Mucosa of descending colon (tissue), 3 donors: Measurements from ENCODE around the gene RHOG. TPM values are rescaled to one million over a fixed set of nuclear protein-coding genes. Genes with fewer than 3 reads are reported as not detected.
"Not testable (repeated sequence)": the region's sequence is repeated elsewhere in the genome, so short reads cannot be mapped to it uniquely, and the experiment has no call there.

Experiments used
- ATAC-seq: fragments of 200-7000 bp; cut with Tn5 transposase; one replicate; pipeline ENCODE4 v1.9.1; 2020; ENCODE audit warnings: mild to moderate bottlenecking, moderate library complexity
- DNase-seq, 3 donors: peaks; one replicate each; pipeline ENCODE4 v3.0.0-alpha.2; 2020
- H3K36me3 ChIP-seq: fragments of 200-600 bp; one replicate; pipeline ENCODE4 v1.8.0; 2021; ENCODE audit warnings: low read depth, mild to moderate bottlenecking
- H3K4me1 ChIP-seq: fragments of 200-600 bp; one replicate; pipeline ENCODE4 v1.8.0; 2021; ENCODE audit warnings: low read depth, mild to moderate bottlenecking
- H3K4me3 ChIP-seq: fragments of 200-600 bp; one replicate; pipeline ENCODE4 v1.8.0; 2021; ENCODE audit warnings: mild to moderate bottlenecking
- H3K9me3 ChIP-seq: fragments of 200-600 bp; one replicate; pipeline ENCODE4 v1.8.0; 2021; ENCODE audit warnings: mild to moderate bottlenecking
- CTCF ChIP-seq: fragments of 200-600 bp; IDR thresholded peaks from one replicate; pipeline ENCODE4 v1.8.0; 2022; ENCODE audit warnings: antibody characterized with exemption, mild to moderate bottlenecking
- intact Hi-C, 2 donors: fragments of 100-400 bp; cut with DNase I in 1 of 2; cut with micrococcal nuclease in 1 of 2; formaldehyde crosslinking; loops; one replicate each; pipeline versions ENCODE4 v1.11.0 to v1.11.1; 2022; cut with DNase I, micrococcal nuclease
- total RNA-seq, 3 donors: library from RNA; stranded (reverse); fragmentation: NEBNext Ultra II Directional in 2 of 3; extraction: Animal tissue kit (Norgen Biotek cat#: 25700) in 2 of 3; gene quantifications; one replicate each; pipeline versions ENCODE4 v1.2.1 to v1.2.4, GENCODE V29; 2021 to 2023
- donor health status: DM: no; HTN: no; CAD: no; lungs with moderate emphysema.
- donor health status: DM: no; HTN: no; CAD: no.
- donor health status: DM: no; HTN: yes; CAD: no.

Gene RHOG
- total RNA-seq, 3 donors from 2014 or later, result 62.7 to 77.2 (median 74.1) TPM

- peaks cover 19% of the 10 kb centered on the region for H3K4me1 ChIP-seq
- intact Hi-C loops, result no loop called here
- TF ChIP-seq CTCF, result no peak
- DNase-seq, result peak in 1 of 3 donors; percentile 47
- no peaks in the 10 kb centered on the region for H3K36me3 ChIP-seq
- peak overlapping the region; percentile 92 for H3K4me3 ChIP-seq
- peak; percentile 56 for ATAC-seq
- H3K9me3 ChIP-seq, result no peaks in the 10 kb centered on the region
These were observed 43.9 kb downstream of the RHOG start for GRCh38 chr11:3796801-3797328.

- DNase-seq, result no peak
- no peak for ATAC-seq
- intact Hi-C loops, result no loop called here
These were observed 44.4 kb downstream of the RHOG start for GRCh38 chr11:3796346-3796745.

GRCh38 chr11:3796002-3796311 lies 44.8 kb downstream of the RHOG start:
- no peaks in the 10 kb centered on the region for H3K36me3 ChIP-seq
- TF ChIP-seq CTCF, result no peak
- H3K4me1 ChIP-seq, result peaks cover 19% of the 10 kb centered on the region
- H3K9me3 ChIP-seq, result no peaks in the 10 kb centered on the region
- intact Hi-C loops, result no loop called here
- ATAC-seq (no peak), DNase-seq (no peak)
- no peak overlapping the region for H3K4me3 ChIP-seq

More at GRCh38 chr11:3796346-3796745, 44.4 kb downstream of the RHOG start:
- TF ChIP-seq CTCF, result no peak
- H3K4me3 ChIP-seq, result peak overlapping the region; percentile 92
- H3K36me3 ChIP-seq, result no peaks in the 10 kb centered on the region
- no peaks in the 10 kb centered on the region for H3K9me3 ChIP-seq
- peaks cover 19% of the 10 kb centered on the region for H3K4me1 ChIP-seq

- TF ChIP-seq CTCF, result no peak
- peaks cover 19% of the 10 kb centered on the region for H3K4me1 ChIP-seq
- H3K4me3 ChIP-seq, result no peak overlapping the region
- H3K9me3 ChIP-seq, result no peaks in the 10 kb centered on the region
- intact Hi-C loops, result no loop called here
- DNase-seq, result no peak
- H3K36me3 ChIP-seq, result no peaks in the 10 kb centered on the region
- no peak for ATAC-seq
These were observed 45.4 kb downstream of the RHOG start for GRCh38 chr11:3795131-3796001.

- intact Hi-C loops, H3K36me3 ChIP-seq: not testable (repeated sequence)
- peaks cover 19% of the 10 kb centered on the region for H3K4me1 ChIP-seq
These were observed 46.4 kb downstream of the RHOG start for GRCh38 chr11:3794387-3794786.

GRCh38 chr11:3786781-3787428 lies 53.9 kb downstream of the RHOG start:
- no peak for DNase-seq
- Histone ChIP-seq H3K4me3 (no peak overlapping the region), H3K4me1 (peaks cover 8% of the 10 kb centered on the region), H3K9me3 (no peaks in the 10 kb centered on the region), H3K36me3 (no peaks in the 10 kb centered on the region)
- no peak for TF ChIP-seq CTCF
- ATAC-seq, result no peak
- intact Hi-C loops, result no loop called here

More at GRCh38 chr11:3794387-3794786, 46.4 kb downstream of the RHOG start:
- not testable (repeated sequence) for H3K4me3 ChIP-seq, DNase-seq, ATAC-seq, H3K9me3 ChIP-seq
